ENCODE results near the gene CCDC78. TPM values are rescaled to one million over a fixed set of nuclear protein-coding genes. Genes with fewer than 3 reads are reported as not detected.
A peak's percentile ranks its signal among the peaks of the same experiment; 100 is the strongest.
"Not testable (repeated sequence)": the region's sequence is repeated elsewhere in the genome, so short reads cannot be mapped to it uniquely, and the experiment has no call there.

The CCDC78 gene
- total RNA-seq, 6 experiments from 2014 or later, result 0.31 TPM; not detected in 5

DNA sequence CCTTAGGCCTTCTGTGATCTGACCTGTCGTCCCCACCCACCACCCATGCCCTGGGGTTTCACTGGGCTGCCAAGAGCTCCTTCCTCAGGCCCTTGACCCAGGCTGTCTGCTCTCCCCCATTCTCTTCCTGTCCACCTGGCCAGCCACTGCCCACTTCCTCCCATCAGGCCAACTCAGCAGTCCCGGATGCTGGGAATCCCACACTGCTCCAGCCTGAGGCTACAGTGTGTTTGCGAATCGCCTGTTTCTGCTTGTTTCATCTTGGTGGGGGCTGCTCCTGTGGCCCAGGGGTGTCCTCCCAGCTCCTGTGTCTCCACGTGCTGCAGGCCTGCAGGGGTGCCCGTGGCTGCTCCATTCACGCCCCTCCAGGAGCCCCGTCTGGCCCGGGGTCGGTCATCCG lies 12.2 kb downstream of the CCDC78 start:
- ATAC-seq (no peak), DNase-seq (no peak)
- H3K4me1 ChIP-seq, result peaks cover 0 to 20% (median 2%) of the 10 kb centered on the region in 4 donors
- no peak overlapping the region for H3K27ac ChIP-seq
- no peak overlapping the region for H3K4me3 ChIP-seq
- H3K27me3 ChIP-seq, result no peaks in the 10 kb centered on the region
- no peak for TF ChIP-seq CTCF (IDR thresholded peaks at IDR 0.05)
- TF ChIP-seq POLR2A (IDR thresholded peaks at IDR 0.05), result no peak
- intact Hi-C loops (cut with DNase I), result loop anchor here (5.0 kb wide), 2 partner anchors 73 to 338 kb away; partner anchors contain the start of genes CHTF18 (in 1 of the 2) and RPUSD1 (in 1 of the 2)
- no peaks in the 10 kb centered on the region for H3K9me3 ChIP-seq
- WGBS (ENCODE audit: insufficient coverage, low coverage, low lambda C conversion rate, missing lambda C conversion rate), result 58% methylated on average over 2 of the region's 11 CpGs
- H3K36me3 ChIP-seq, result no peaks in the 10 kb centered on the region

GRCh38 chr16:712740-713250 lies 13.4 kb downstream of the CCDC78 start:
- intact Hi-C loops (cut with DNase I), result loop anchor here (5.0 kb wide), 2 partner anchors 75 to 340 kb away; partner anchors contain the start of genes CHTF18 (in 1 of the 2) and RPUSD1 (in 1 of the 2)
- H3K36me3 ChIP-seq, H3K27ac ChIP-seq, DNase-seq, H3K9me3 ChIP-seq, H3K27me3 ChIP-seq, H3K4me3 ChIP-seq: not testable (repeated sequence)
- peak in 1 of 4 donors; percentile 35 for ATAC-seq
- peak; percentile 36 to 48 (median 38) for TF ChIP-seq CTCF (IDR thresholded peaks at IDR 0.05)
- peaks cover 0 to 20% (median 2%) of the 10 kb centered on the region in 4 donors for H3K4me1 ChIP-seq
- WGBS (ENCODE audit: insufficient coverage, low coverage, low lambda C conversion rate, missing lambda C conversion rate), result 43% methylated on average over 11 of the region's 13 CpGs

DNA sequence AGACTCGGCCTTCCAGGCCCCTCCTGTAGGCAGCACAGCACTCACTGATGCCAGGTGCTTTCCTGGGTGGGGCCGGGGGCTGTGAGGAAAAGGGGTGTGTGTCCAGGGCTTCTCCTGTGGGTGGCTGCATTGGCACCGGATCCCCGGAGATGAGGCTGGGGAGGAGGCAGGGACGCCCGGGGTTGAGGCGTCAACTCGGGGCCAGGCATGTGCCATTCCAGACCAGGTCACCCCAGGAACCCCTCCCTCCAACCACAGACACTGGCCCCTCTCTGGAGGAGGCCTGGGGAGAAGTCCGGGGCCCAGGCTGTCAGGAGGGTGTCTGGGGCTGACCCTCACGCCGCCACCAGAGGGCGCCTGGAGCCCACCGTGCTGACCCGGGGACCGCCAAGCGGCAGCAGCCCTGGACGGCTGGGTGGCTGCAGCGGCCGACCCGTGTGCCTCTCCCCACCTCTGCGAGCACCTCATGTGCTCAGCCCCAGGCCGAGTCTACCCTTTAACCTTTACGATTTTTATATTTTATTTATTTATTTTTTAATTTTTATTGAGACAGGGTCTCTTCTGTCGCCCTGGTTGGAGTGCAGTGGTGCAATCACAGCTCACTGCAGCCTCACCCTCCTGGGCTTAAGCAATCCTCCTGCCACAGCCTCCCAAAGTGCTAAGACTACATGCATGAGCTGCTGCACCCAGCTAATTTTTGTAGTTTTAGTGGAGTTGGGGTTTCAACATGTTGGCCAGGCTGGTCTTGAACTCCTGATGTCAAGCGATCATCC lies 14.5 kb downstream of the CCDC78 start:
- no peak overlapping the region for H3K27ac ChIP-seq
- no peaks in the 10 kb centered on the region for H3K36me3 ChIP-seq
- no peak overlapping the region for H3K4me3 ChIP-seq
- ATAC-seq, result peak; percentile 70 to 75 (median 72)
- 2% methylated on average over 14 of the region's 25 CpGs for WGBS (ENCODE audit: insufficient coverage, low coverage, low lambda C conversion rate, missing lambda C conversion rate)
- no peaks in the 10 kb centered on the region for H3K9me3 ChIP-seq
- H3K27me3 ChIP-seq, result no peaks in the 10 kb centered on the region
- peaks cover 0 to 20% (median 2%) of the 10 kb centered on the region in 4 donors for H3K4me1 ChIP-seq
- intact Hi-C loops (cut with DNase I), result loop anchor here (5.0 kb wide), 2 partner anchors 76 to 341 kb away; partner anchors contain the start of genes CHTF18 (in 1 of the 2) and RPUSD1 (in 1 of the 2)
- TF ChIP-seq CTCF (IDR thresholded peaks at IDR 0.05) (peak; percentile 91 to 96 (median 94)), POLR2A (IDR thresholded peaks at IDR 0.05) (no peak)
- DNase-seq, result peak; percentile 82 to 86 (median 86)

DNA sequence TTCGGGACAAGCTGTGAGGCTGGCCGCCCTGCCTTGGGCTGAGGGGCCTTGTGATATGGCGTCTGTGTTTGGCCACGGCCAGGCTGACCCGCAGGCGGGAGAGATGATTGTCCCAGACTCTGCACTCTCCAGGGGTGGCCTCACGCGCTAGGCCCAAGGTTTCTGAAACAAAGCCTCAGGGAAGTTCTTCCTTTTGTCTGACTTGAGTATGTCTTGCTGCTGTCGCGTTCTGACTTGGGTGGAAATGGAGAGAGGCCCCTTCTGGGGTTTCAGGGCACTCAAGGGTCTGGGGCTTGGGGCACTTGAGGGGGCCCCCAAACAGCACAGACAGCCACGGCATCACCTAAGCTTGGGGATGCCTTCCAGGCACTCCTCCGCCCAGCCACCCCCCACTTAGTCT lies 15.2 kb downstream of the CCDC78 start:
- TF ChIP-seq CTCF (IDR thresholded peaks at IDR 0.05), result no peak
- TF ChIP-seq POLR2A (IDR thresholded peaks at IDR 0.05), result no peak
- intact Hi-C loops (cut with DNase I), result loop anchor here (5.0 kb wide), 2 partner anchors 76 to 341 kb away; partner anchors contain the start of genes CHTF18 (in 1 of the 2) and RPUSD1 (in 1 of the 2)
- Histone ChIP-seq H3K9me3 (no peaks in the 10 kb centered on the region), H3K4me1 (peaks cover 0 to 13% (median 0%) of the 10 kb centered on the region in 4 donors), H3K4me3 (no peak overlapping the region), H3K27ac (no peak overlapping the region), H3K36me3 (no peaks in the 10 kb centered on the region), H3K27me3 (no peaks in the 10 kb centered on the region)
- no peak for DNase-seq
- ATAC-seq, result no peak
- WGBS (ENCODE audit: insufficient coverage, low coverage, low lambda C conversion rate, missing lambda C conversion rate), result 38% methylated on average over 2 of the region's 12 CpGs
